Neutrophil (primary cell): ENCODE data around the gene MBD4.
A peak's percentile ranks its signal among the peaks of the same experiment; 100 is the strongest.
"Not testable (repeated sequence)": the region's sequence is repeated elsewhere in the genome, so short reads cannot be mapped to it uniquely, and the experiment has no call there.

Source experiments
- H3K27ac ChIP-seq: fragments of 200-600 bp; sonication (generic); 2 replicates; pipeline ENCODE4 v1.5.1; 2016; ENCODE audit warnings: mild to moderate bottlenecking, moderate library complexity
- H3K27me3 ChIP-seq: fragments of 200-600 bp; sonication (generic); 2 replicates; pipeline ENCODE4 v1.6.0; 2016; ENCODE audit warnings: mild to moderate bottlenecking
- H3K36me3 ChIP-seq: fragments of 200-600 bp; sonication (generic); 2 replicates; pipeline ENCODE4 v1.5.1; 2017
- H3K4me1 ChIP-seq, 2 experiments: fragments of 200-600 bp in 1 of 2; sonication (generic) in 1 of 2; 1 replicate in 1 of 2; 2 replicates in 1 of 2; pipeline versions ENCODE4 v1.5.1 to v1.6.1; 2013 to 2016; ENCODE audit warnings: low read depth in 1 of 2, low read length in 1 of 2, mild to moderate bottlenecking in 1 of 2, moderate library complexity in 1 of 2; ENCODE audit not compliant: control insufficient read depth in 1 of 2, insufficient read depth in 1 of 2
- H3K4me3 ChIP-seq, 2 experiments: fragments of 200-600 bp in 1 of 2; sonication (generic) in 1 of 2; 1 replicate in 1 of 2; 2 replicates in 1 of 2; pipeline ENCODE4 v1.5.1; 2013 to 2016; ENCODE audit warnings: low read depth in 1 of 2, low read length in 1 of 2, mild to moderate bottlenecking in 1 of 2, moderate library complexity in 1 of 2
- H3K9me3 ChIP-seq: fragments of 200-600 bp; sonication (generic); 2 replicates; pipeline ENCODE4 v1.5.1; 2016
- CTCF ChIP-seq: fragments of 200-600 bp; sonication (generic); IDR thresholded peaks from 2 replicates; pipeline ENCODE4 v1.5.1; 2016; ENCODE audit warnings: antibody characterized with exemption

MBD4 gene

GRCh38 chr3:129483870-129484269 is 44.1 kb upstream of the MBD4 start:
- TF ChIP-seq CTCF = no peak
- Histone ChIP-seq H3K36me3 (peaks cover 34% of the 10 kb centered on the region), H3K4me1 (peaks cover 15 to 16% of the 10 kb centered on the region in 2 experiments), H3K27me3 (no peaks in the 10 kb centered on the region), H3K9me3 (no peaks in the 10 kb centered on the region), H3K27ac (no peak overlapping the region), H3K4me3 (no peak overlapping the region)

GRCh38 chr3:129482721-129483120 is 43.0 kb upstream of the MBD4 start:
- no peak for TF ChIP-seq CTCF
- H3K27ac ChIP-seq = peak overlapping the region; percentile 85
- H3K4me3 ChIP-seq = no peak overlapping the region
- peaks cover 45% of the 10 kb centered on the region for H3K36me3 ChIP-seq
- no peaks in the 10 kb centered on the region for H3K27me3 ChIP-seq
- no peaks in the 10 kb centered on the region for H3K9me3 ChIP-seq
- H3K4me1 ChIP-seq = peaks cover 15 to 16% of the 10 kb centered on the region in 2 experiments

GRCh38 chr3:129481766-129482332 is 42.1 kb upstream of the MBD4 start:
- TF ChIP-seq CTCF = no peak
- Histone ChIP-seq H3K27ac (peak overlapping the region; percentile 85), H3K4me3 (peak overlapping the region in 1 of 2 experiments; percentile 14)

GRCh38 chr3:129481225-129481765 is 41.5 kb upstream of the MBD4 start:
- H3K27me3 ChIP-seq, H3K9me3 ChIP-seq, H3K4me3 ChIP-seq: not testable (repeated sequence)
- Histone ChIP-seq H3K4me1 (peaks cover 15 to 16% of the 10 kb centered on the region in 2 experiments), H3K36me3 (peaks cover 55% of the 10 kb centered on the region), H3K27ac (peak overlapping the region; percentile 85)

More at GRCh38 chr3:129481766-129482332, 42.1 kb upstream of the MBD4 start:
- Histone ChIP-seq H3K4me1 (peaks cover 15 to 16% of the 10 kb centered on the region in 2 experiments), H3K27me3 (no peaks in the 10 kb centered on the region), H3K9me3 (no peaks in the 10 kb centered on the region), H3K36me3 (peaks cover 51% of the 10 kb centered on the region)

GRCh38 chr3:129476586-129476985 is 36.8 kb upstream of the MBD4 start:
- H3K4me3 ChIP-seq = no peak overlapping the region
- H3K9me3 ChIP-seq = no peaks in the 10 kb centered on the region
- H3K36me3 ChIP-seq = peaks cover 43% of the 10 kb centered on the region
- TF ChIP-seq CTCF = no peak
- peaks cover 2% of the 10 kb centered on the region in 2 experiments for H3K4me1 ChIP-seq
- H3K27ac ChIP-seq = no peak overlapping the region
- no peaks in the 10 kb centered on the region for H3K27me3 ChIP-seq

- Histone ChIP-seq H3K4me3 (no peak overlapping the region), H3K4me1 (no peaks in the 10 kb centered on the region), H3K27me3 (no peaks in the 10 kb centered on the region), H3K27ac (no peak overlapping the region), H3K36me3 (peaks cover 51% of the 10 kb centered on the region), H3K9me3 (no peaks in the 10 kb centered on the region)
- TF ChIP-seq CTCF = no peak
Observed at GRCh38 chr3:129475863-129476262, 36.1 kb upstream of the MBD4 start.
